H1 (cell line): ENCODE results near the gene SIMC1. TPM values are rescaled to one million over a fixed set of nuclear protein-coding genes. Genes with fewer than 3 reads are reported as not detected.

Experiments
- BRCA1 ChIP-seq: IDR thresholded peaks from 2 replicates; pipeline ENCODE4 v1.6.1; 2012; ENCODE audit warnings: low read depth, low read length, improper control_type of control experiment
- E2F6 ChIP-seq: IDR thresholded peaks from 2 replicates; pipeline ENCODE4 v1.6.1; 2012; ENCODE audit warnings: inconsistent platforms
- HDAC6 ChIP-seq: IDR thresholded peaks from one replicate; pipeline ENCODE4 v1.7.1; 2012; ENCODE audit warnings: low read depth, mild to moderate bottlenecking, inconsistent platforms, low read length, moderate library complexity
- NANOG ChIP-seq: IDR thresholded peaks from 2 replicates; pipeline ENCODE4 v1.6.1; 2011; ENCODE audit warnings: low read length, low read depth, mild to moderate bottlenecking, inconsistent platforms; ENCODE audit not compliant: insufficient read depth, poor library complexity, severe bottlenecking
- POLR2A ChIP-seq, 2 experiments: IDR thresholded peaks; 1 replicate in 1 of 2; 2 replicates in 1 of 2; pipeline ENCODE4 v1.6.1; 2011; ENCODE audit warnings: low read depth in 2 of 2, low read length in 2 of 2, mild to moderate bottlenecking in 2 of 2; ENCODE audit errors: control extremely low read depth in 1 of 2
- RBBP5 ChIP-seq: IDR thresholded peaks from 2 replicates; pipeline ENCODE4 v1.7.1; 2012; ENCODE audit warnings: low read depth, mild to moderate bottlenecking, inconsistent platforms, low read length, moderate library complexity, borderline replicate concordance
- RFX5 ChIP-seq: IDR thresholded peaks from 2 replicates; pipeline ENCODE4 v1.6.1; 2011; ENCODE audit warnings: low read depth, low read length, improper control_type of control experiment, borderline replicate concordance
- SUZ12 ChIP-seq: fragments of 200-600 bp; sonication (generic); IDR thresholded peaks from 2 replicates; pipeline ENCODE4 v1.6.1; 2012; ENCODE audit warnings: mild to moderate bottlenecking, inconsistent platforms, low read length, moderate library complexity, mixed read lengths
- TAF7 ChIP-seq: optimal IDR thresholded peaks from 2 replicates; pipeline ENCODE3; 2011; ENCODE audit warnings: low read depth, mild to moderate bottlenecking, inconsistent platforms, low read length, moderate library complexity, borderline replicate concordance
- YY1 ChIP-seq: IDR thresholded peaks from 2 replicates; pipeline ENCODE4 v1.6.1; 2011; ENCODE audit warnings: low read depth, mild to moderate bottlenecking, low read length
- polyA plus RNA-seq, 7 experiments: library from polyadenylated mRNA; depleted of rRNA in 3 of 7; stranded (reverse) in 5 of 7; unstranded in 2 of 7; fragments of >200 nt in 5 of 7; fragments of 200-250 nt in 2 of 7; gene quantifications; 1 replicate in 5 of 7; 2 replicates in 1 of 7; 4 replicates in 1 of 7; pipeline versions ENCODE4 v1.2.1 to v1.2.3, GENCODE V29; 2011 to 2013; ENCODE audit warnings: missing spikeins in 2 of 7, mixed read lengths in 2 of 7
- total RNA-seq: library from RNA; stranded (reverse); fragmentation: NEBNext Ultra II Directional; extraction: Animal tissue kit (Norgen Biotek cat#: 25700); gene quantifications from 2 replicates; pipeline ENCODE4 v1.2.1, GENCODE V29; 2021
- TF ChIP-seq, protein P1 (sequence below): fragments of 300-600 bp; sonication (generic); IDR thresholded peaks from 2 replicates; pipeline ENCODE4 v1.7.1; 2012; ENCODE audit warnings: low read length, moderate library complexity, mild to moderate bottlenecking, inconsistent platforms; ENCODE audit not compliant: insufficient replicate concordance

The SIMC1 gene
- total and polyA plus RNA-seq, 2 of the 8 experiments (the other 6 are each of a cell fraction or from before 2014, with no cell fraction given), result 12.3 to 21.2 TPM

DNA sequence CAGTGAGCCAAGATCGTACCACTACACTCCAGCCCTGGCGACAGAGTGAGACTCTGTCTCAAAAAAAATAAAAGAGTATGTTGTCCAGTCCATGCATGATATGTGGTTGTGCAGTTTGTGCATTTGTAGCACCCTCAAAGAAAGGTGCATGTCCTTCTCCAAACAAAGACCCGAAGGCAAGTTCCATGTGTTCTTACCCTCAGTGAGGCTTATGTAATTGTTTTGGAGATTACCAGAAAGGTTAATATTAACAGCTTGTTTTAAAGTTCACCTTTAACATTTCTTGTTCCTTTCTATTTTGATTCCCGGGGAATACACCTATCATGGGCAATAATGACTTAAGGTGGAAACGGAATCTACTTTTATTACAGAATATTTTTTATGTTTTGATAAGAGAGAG is 101.1 kb downstream of the SIMC1 start (continued):
- TF ChIP-seq, protein P1, sequence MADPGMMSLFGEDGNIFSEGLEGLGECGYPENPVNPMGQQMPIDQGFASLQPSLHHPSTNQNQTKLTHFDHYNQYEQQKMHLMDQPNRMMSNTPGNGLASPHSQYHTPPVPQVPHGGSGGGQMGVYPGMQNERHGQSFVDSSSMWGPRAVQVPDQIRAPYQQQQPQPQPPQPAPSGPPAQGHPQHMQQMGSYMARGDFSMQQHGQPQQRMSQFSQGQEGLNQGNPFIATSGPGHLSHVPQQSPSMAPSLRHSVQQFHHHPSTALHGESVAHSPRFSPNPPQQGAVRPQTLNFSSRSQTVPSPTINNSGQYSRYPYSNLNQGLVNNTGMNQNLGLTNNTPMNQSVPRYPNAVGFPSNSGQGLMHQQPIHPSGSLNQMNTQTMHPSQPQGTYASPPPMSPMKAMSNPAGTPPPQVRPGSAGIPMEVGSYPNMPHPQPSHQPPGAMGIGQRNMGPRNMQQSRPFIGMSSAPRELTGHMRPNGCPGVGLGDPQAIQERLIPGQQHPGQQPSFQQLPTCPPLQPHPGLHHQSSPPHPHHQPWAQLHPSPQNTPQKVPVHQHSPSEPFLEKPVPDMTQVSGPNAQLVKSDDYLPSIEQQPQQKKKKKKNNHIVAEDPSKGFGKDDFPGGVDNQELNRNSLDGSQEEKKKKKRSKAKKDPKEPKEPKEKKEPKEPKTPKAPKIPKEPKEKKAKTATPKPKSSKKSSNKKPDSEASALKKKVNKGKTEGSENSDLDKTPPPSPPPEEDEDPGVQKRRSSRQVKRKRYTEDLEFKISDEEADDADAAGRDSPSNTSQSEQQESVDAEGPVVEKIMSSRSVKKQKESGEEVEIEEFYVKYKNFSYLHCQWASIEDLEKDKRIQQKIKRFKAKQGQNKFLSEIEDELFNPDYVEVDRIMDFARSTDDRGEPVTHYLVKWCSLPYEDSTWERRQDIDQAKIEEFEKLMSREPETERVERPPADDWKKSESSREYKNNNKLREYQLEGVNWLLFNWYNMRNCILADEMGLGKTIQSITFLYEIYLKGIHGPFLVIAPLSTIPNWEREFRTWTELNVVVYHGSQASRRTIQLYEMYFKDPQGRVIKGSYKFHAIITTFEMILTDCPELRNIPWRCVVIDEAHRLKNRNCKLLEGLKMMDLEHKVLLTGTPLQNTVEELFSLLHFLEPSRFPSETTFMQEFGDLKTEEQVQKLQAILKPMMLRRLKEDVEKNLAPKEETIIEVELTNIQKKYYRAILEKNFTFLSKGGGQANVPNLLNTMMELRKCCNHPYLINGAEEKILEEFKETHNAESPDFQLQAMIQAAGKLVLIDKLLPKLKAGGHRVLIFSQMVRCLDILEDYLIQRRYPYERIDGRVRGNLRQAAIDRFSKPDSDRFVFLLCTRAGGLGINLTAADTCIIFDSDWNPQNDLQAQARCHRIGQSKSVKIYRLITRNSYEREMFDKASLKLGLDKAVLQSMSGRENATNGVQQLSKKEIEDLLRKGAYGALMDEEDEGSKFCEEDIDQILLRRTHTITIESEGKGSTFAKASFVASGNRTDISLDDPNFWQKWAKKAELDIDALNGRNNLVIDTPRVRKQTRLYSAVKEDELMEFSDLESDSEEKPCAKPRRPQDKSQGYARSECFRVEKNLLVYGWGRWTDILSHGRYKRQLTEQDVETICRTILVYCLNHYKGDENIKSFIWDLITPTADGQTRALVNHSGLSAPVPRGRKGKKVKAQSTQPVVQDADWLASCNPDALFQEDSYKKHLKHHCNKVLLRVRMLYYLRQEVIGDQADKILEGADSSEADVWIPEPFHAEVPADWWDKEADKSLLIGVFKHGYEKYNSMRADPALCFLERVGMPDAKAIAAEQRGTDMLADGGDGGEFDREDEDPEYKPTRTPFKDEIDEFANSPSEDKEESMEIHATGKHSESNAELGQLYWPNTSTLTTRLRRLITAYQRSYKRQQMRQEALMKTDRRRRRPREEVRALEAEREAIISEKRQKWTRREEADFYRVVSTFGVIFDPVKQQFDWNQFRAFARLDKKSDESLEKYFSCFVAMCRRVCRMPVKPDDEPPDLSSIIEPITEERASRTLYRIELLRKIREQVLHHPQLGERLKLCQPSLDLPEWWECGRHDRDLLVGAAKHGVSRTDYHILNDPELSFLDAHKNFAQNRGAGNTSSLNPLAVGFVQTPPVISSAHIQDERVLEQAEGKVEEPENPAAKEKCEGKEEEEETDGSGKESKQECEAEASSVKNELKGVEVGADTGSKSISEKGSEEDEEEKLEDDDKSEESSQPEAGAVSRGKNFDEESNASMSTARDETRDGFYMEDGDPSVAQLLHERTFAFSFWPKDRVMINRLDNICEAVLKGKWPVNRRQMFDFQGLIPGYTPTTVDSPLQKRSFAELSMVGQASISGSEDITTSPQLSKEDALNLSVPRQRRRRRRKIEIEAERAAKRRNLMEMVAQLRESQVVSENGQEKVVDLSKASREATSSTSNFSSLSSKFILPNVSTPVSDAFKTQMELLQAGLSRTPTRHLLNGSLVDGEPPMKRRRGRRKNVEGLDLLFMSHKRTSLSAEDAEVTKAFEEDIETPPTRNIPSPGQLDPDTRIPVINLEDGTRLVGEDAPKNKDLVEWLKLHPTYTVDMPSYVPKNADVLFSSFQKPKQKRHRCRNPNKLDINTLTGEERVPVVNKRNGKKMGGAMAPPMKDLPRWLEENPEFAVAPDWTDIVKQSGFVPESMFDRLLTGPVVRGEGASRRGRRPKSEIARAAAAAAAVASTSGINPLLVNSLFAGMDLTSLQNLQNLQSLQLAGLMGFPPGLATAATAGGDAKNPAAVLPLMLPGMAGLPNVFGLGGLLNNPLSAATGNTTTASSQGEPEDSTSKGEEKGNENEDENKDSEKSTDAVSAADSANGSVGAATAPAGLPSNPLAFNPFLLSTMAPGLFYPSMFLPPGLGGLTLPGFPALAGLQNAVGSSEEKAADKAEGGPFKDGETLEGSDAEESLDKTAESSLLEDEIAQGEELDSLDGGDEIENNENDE, result no peak
- TF ChIP-seq RBBP5, result no peak
- no peak for TF ChIP-seq HDAC6
- TF ChIP-seq YY1, result no peak
- no peak for TF ChIP-seq SUZ12
- TF ChIP-seq E2F6, result no peak
- TF ChIP-seq POLR2A (IDR thresholded peaks at IDR 0.05; ENCODE audit: control extremely low read depth in 1 of 2, low read depth in 2 of 2, low read length in 2 of 2), result no peak
- TF ChIP-seq RFX5, result no peak
- TF ChIP-seq TAF7, result no peak
- no peak for TF ChIP-seq NANOG
- no peak for TF ChIP-seq BRCA1
